ENCODE measurements around the gene SLC10A6.
A peak's percentile ranks its signal among the peaks of the same experiment; 100 is the strongest.
"Not testable (repeated sequence)": the region's sequence is repeated elsewhere in the genome, so short reads cannot be mapped to it uniquely, and the experiment has no call there.

Gene SLC10A6

GRCh38 chr4:86878640-86879039 lies 29.5 kb upstream of the SLC10A6 start:
- H3K4me1 Mint-ChIP-seq: peaks cover 6% of the 10 kb centered on the region
- TF ChIP-seq CTCF (IDR thresholded peaks at IDR 0.05; ENCODE audit: unreplicated experiment in 3 of 3): no peak
- H3K9me3 Mint-ChIP-seq: peaks cover 24% of the 10 kb centered on the region

GRCh38 chr4:86876894-86877685 lies 27.9 kb upstream of the SLC10A6 start:
- TF ChIP-seq CTCF (IDR thresholded peaks at IDR 0.05; ENCODE audit: unreplicated experiment in 3 of 3): no peak
- Mint-ChIP-seq H3K27ac (peak overlapping the region; percentile 70 to 87 (median 85)), H3K4me1 (peaks cover 6% of the 10 kb centered on the region), H3K9me3 (peaks cover 18% of the 10 kb centered on the region), H3K36me3 (ENCODE audit: low read depth) (peaks cover 10% of the 10 kb centered on the region), H3K4me3 (no peak overlapping the region), H3K27me3 (ENCODE audit: low read depth) (no peaks in the 10 kb centered on the region)

More at GRCh38 chr4:86878640-86879039, 29.5 kb upstream of the SLC10A6 start:
- no peak overlapping the region for H3K4me3 Mint-ChIP-seq
- no peak overlapping the region for H3K27ac Mint-ChIP-seq
- H3K36me3 Mint-ChIP-seq (ENCODE audit: low read depth): peaks cover 10% of the 10 kb centered on the region
- H3K27me3 Mint-ChIP-seq (ENCODE audit: low read depth): no peaks in the 10 kb centered on the region

GRCh38 chr4:86875436-86875835 lies 26.3 kb upstream of the SLC10A6 start:
- H3K4me3 Mint-ChIP-seq; H3K27ac Mint-ChIP-seq; H3K27me3 Mint-ChIP-seq (ENCODE audit: low read depth); H3K4me1 Mint-ChIP-seq: not testable (repeated sequence)
- Mint-ChIP-seq H3K36me3 (ENCODE audit: low read depth) (peaks cover 10% of the 10 kb centered on the region), H3K9me3 (peaks cover 17% of the 10 kb centered on the region)

GRCh38 chr4:86872135-86872534 lies 23.0 kb upstream of the SLC10A6 start:
- Mint-ChIP-seq H3K9me3 (peaks cover 8% of the 10 kb centered on the region), H3K27me3 (ENCODE audit: low read depth) (no peaks in the 10 kb centered on the region), H3K4me3 (no peak overlapping the region), H3K4me1 (peaks cover 3% of the 10 kb centered on the region), H3K27ac (no peak overlapping the region), H3K36me3 (ENCODE audit: low read depth) (peaks cover 2% of the 10 kb centered on the region)
- TF ChIP-seq CTCF (IDR thresholded peaks at IDR 0.05; ENCODE audit: unreplicated experiment in 3 of 3): no peak

- no peaks in the 10 kb centered on the region for H3K4me1 Mint-ChIP-seq
- peaks cover 6% of the 10 kb centered on the region for H3K9me3 Mint-ChIP-seq
- no peaks in the 10 kb centered on the region for H3K27me3 Mint-ChIP-seq (ENCODE audit: low read depth)
- no peak overlapping the region for H3K27ac Mint-ChIP-seq
- no peak for TF ChIP-seq CTCF (IDR thresholded peaks at IDR 0.05; ENCODE audit: unreplicated experiment in 3 of 3)
- no peaks in the 10 kb centered on the region for H3K36me3 Mint-ChIP-seq (ENCODE audit: low read depth)
- no peak overlapping the region for H3K4me3 Mint-ChIP-seq
Observed at GRCh38 chr4:86870442-86871069, 21.4 kb upstream of the SLC10A6 start.

GRCh38 chr4:86857341-86858052 lies 8.3 kb upstream of the SLC10A6 start:
- Mint-ChIP-seq H3K27me3 (ENCODE audit: low read depth) (no peaks in the 10 kb centered on the region), H3K27ac (no peak overlapping the region), H3K36me3 (ENCODE audit: low read depth) (no peaks in the 10 kb centered on the region), H3K4me3 (no peak overlapping the region), H3K9me3 (no peaks in the 10 kb centered on the region), H3K4me1 (no peaks in the 10 kb centered on the region)
- no peak for TF ChIP-seq CTCF (IDR thresholded peaks at IDR 0.05; ENCODE audit: unreplicated experiment in 3 of 3)

Measured in nephron (organoid).